ENCODE data around the gene LIPC.

The LIPC gene

GRCh38 chr15:58546066-58546591, 114.3 kb downstream of the LIPC start:
- Histone ChIP-seq H3K4me1 (ENCODE audit: low read depth, poor library complexity, severe bottlenecking) (no peaks in the 10 kb centered on the region), H3K4me2 (no peak overlapping the region), H3K79me2 (ENCODE audit: insufficient read depth, low read depth) (no peaks in the 10 kb centered on the region), H3K27me3 (ENCODE audit: insufficient read depth, low read depth) (no peaks in the 10 kb centered on the region; the same call in 1 of the 2 replicates), H2AFZ (ENCODE audit: low read depth) (no peak overlapping the region), H3K36me3 (ENCODE audit: insufficient read depth) (no peaks in the 10 kb centered on the region), H3K4me3 (IDR thresholded peaks at IDR 0.05; ENCODE audit: insufficient read depth, low read depth, low read length) (no peak overlapping the region), H3K27ac (no peak overlapping the region), H4K20me1 (ENCODE audit: insufficient read depth) (no peaks in the 10 kb centered on the region), H3K9ac (no peak overlapping the region)
- no peak for TF ChIP-seq CTCF (conservative IDR thresholded peaks at IDR 0.05; ENCODE audit: low read depth, low read length)

DNA sequence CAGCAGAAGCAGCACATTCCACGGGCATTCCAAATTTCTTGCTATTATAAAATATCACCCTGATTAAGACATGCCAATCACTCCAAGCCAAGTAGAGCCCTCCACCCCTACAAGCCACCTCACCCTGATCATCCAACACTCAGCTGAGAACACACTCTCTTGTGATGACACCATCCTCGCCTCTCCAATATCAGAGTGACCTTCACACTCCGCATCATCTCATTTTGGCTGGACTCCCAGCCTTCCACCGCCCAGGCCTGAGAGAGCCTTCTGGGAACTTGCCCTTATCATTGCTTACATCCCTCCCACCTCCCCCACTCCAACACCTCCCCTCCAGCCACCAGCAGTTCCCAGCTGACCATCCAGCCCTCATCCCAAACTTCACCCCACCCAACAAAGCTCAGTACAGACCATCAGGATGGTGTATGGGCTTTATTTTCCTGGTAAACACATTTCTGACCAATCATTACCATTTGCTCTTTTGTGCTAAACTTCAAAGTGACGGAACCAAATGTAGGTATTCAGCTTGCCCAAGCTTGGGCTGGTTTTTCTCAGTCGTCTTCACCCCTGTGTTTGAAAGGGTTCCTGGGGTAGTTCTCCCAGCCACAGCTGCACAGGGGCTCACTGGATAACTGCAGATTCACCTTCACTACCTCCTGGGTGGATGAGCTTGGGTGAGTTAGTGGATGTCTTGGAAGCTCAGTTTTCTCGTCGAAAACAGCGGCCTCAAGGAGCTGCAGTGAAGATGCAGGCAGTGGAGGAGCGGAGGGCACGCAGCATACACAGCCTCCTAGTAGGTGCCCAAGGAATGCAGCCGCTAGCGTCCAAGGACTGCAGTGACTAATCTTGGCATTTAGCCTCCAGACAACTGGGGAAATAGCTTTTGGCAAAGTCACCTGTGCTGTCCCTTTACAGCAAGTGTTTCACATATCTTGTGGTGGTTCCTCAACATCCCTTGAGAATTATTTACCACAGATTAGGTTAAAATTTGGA, 115.1 kb downstream of the LIPC start:
- Histone ChIP-seq H3K79me2 (ENCODE audit: insufficient read depth, low read depth) (no peaks in the 10 kb centered on the region), H3K27ac (no peak overlapping the region), H3K9ac (no peak overlapping the region), H3K27me3 (ENCODE audit: insufficient read depth, low read depth) (no peaks in the 10 kb centered on the region; the same call in 1 of the 2 replicates), H3K4me3 (IDR thresholded peaks at IDR 0.05; ENCODE audit: insufficient read depth, low read depth, low read length) (no peak overlapping the region), H3K4me1 (ENCODE audit: low read depth, poor library complexity, severe bottlenecking) (no peaks in the 10 kb centered on the region), H3K4me2 (no peak overlapping the region), H4K20me1 (ENCODE audit: insufficient read depth) (no peaks in the 10 kb centered on the region), H2AFZ (ENCODE audit: low read depth) (no peak overlapping the region), H3K36me3 (ENCODE audit: insufficient read depth) (no peaks in the 10 kb centered on the region)
- TF ChIP-seq CTCF (conservative IDR thresholded peaks at IDR 0.05; ENCODE audit: low read depth, low read length), result no peak

GRCh38 chr15:58547628-58548307, 116.0 kb downstream of the LIPC start:
- no peak for TF ChIP-seq CTCF (conservative IDR thresholded peaks at IDR 0.05; ENCODE audit: low read depth, low read length)
- Histone ChIP-seq H2AFZ (ENCODE audit: low read depth) (no peak overlapping the region), H3K4me2 (no peak overlapping the region), H3K27ac (no peak overlapping the region), H3K4me1 (ENCODE audit: low read depth, poor library complexity, severe bottlenecking) (no peaks in the 10 kb centered on the region), H3K27me3 (ENCODE audit: insufficient read depth, low read depth) (no peaks in the 10 kb centered on the region; the same call in 1 of the 2 replicates), H3K79me2 (ENCODE audit: insufficient read depth, low read depth) (no peaks in the 10 kb centered on the region), H3K9ac (no peak overlapping the region), H3K36me3 (ENCODE audit: insufficient read depth) (no peaks in the 10 kb centered on the region), H3K4me3 (IDR thresholded peaks at IDR 0.05; ENCODE audit: insufficient read depth, low read depth, low read length) (no peak overlapping the region), H4K20me1 (ENCODE audit: insufficient read depth) (no peaks in the 10 kb centered on the region)

DNA sequence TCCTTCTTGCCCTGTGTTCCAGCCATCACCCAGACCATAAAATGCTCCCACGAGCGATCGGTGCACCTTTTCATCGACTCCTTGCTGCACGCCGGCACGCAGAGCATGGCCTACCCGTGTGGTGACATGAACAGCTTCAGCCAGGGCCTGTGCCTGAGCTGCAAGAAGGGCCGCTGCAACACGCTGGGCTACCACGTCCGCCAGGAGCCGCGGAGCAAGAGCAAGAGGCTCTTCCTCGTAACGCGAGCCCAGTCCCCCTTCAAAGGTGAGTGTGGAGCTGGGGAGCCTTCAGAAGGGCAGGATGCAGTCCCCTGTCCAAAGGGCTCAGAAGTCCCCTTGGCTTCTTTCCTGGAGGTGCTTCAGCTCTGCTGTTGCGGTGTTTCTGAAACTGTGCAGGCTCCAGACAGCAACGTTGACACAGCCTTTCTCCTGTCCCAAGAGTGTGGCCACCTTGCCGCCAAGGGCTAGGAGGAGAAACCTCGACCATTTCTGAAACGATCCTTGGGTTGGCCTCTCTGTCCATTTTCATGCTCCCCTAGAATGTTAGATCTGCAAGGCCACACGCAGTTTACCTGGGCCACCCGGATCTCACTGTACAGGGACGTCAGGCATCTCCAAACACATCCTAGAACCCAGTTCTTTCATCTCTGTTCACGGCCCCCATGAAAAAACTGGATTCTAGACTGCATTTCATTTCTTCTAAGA, 116.7 kb downstream of the LIPC start:
- H3K4me2 ChIP-seq, result no peak overlapping the region
- no peaks in the 10 kb centered on the region for H3K36me3 ChIP-seq (ENCODE audit: insufficient read depth)
- H3K27me3 ChIP-seq (ENCODE audit: insufficient read depth, low read depth), result no peaks in the 10 kb centered on the region
- no peak overlapping the region for H3K4me3 ChIP-seq (IDR thresholded peaks at IDR 0.05; ENCODE audit: insufficient read depth, low read depth, low read length)
- H3K79me2 ChIP-seq (ENCODE audit: insufficient read depth, low read depth), result no peaks in the 10 kb centered on the region
- no peak overlapping the region for H3K27ac ChIP-seq
- H3K9ac ChIP-seq, result no peak overlapping the region
- no peaks in the 10 kb centered on the region for H4K20me1 ChIP-seq (ENCODE audit: insufficient read depth)
- no peak overlapping the region for H2AFZ ChIP-seq (ENCODE audit: low read depth)
- TF ChIP-seq CTCF (conservative IDR thresholded peaks at IDR 0.05; ENCODE audit: low read depth, low read length), result no peak
- H3K4me1 ChIP-seq (ENCODE audit: low read depth, poor library complexity, severe bottlenecking), result no peaks in the 10 kb centered on the region
